GM21447 (cell line): Measurements from ENCODE around the gene C1QTNF3.
"Not testable (repeated sequence)": the region's sequence is repeated elsewhere in the genome, so short reads cannot be mapped to it uniquely, and the experiment has no call there.

Source experiments
- ATAC-seq: cut with Tn5 transposase; IDR thresholded peaks from one replicate; pipeline ENCODE4 v1.9.1; 2021; ENCODE audit not compliant: unreplicated experiment

C1QTNF3 gene

GRCh38 chr5:34043099-34043876, at the start of gene C1QTNF3:
TSS of gene C1QTNF3 (minus strand) at chr5:34043213. CDS start at chr5:34043125, 88 bp downstream.
- no peak for ATAC-seq

GRCh38 chr5:34091039-34091438, 48.0 kb upstream of the C1QTNF3 start:
- not testable (repeated sequence) for ATAC-seq

GRCh38 chr5:34089802-34090201, 46.8 kb upstream of the C1QTNF3 start:
- ATAC-seq = not testable (repeated sequence)

GRCh38 chr5:34087728-34088127, 44.7 kb upstream of the C1QTNF3 start:
- not testable (repeated sequence) for ATAC-seq

GRCh38 chr5:34083898-34084297, 40.9 kb upstream of the C1QTNF3 start:
- ATAC-seq = not testable (repeated sequence)

- not testable (repeated sequence) for ATAC-seq
Measured at GRCh38 chr5:34079505-34079904, 36.5 kb upstream of the C1QTNF3 start.

GRCh38 chr5:34077636-34078035, 34.6 kb upstream of the C1QTNF3 start:
- not testable (repeated sequence) for ATAC-seq

- not testable (repeated sequence) for ATAC-seq
Measured at GRCh38 chr5:34076719-34077364, 33.8 kb upstream of the C1QTNF3 start.

GRCh38 chr5:34074472-34074871, 31.5 kb upstream of the C1QTNF3 start:
- not testable (repeated sequence) for ATAC-seq

GRCh38 chr5:34074071-34074470, 31.1 kb upstream of the C1QTNF3 start:
- ATAC-seq = not testable (repeated sequence)

GRCh38 chr5:34070626-34071025, 27.6 kb upstream of the C1QTNF3 start:
- ATAC-seq = not testable (repeated sequence)

- no peak for ATAC-seq
Measured at GRCh38 chr5:34064656-34065055, 21.6 kb upstream of the C1QTNF3 start.

GRCh38 chr5:34062419-34062818, 19.4 kb upstream of the C1QTNF3 start:
- no peak for ATAC-seq

GRCh38 chr5:34061993-34062392, 19.0 kb upstream of the C1QTNF3 start:
- no peak for ATAC-seq

GRCh38 chr5:34059977-34060376, 17.0 kb upstream of the C1QTNF3 start:
- ATAC-seq = no peak

- ATAC-seq = no peak
Measured at GRCh38 chr5:34058532-34058931, 15.5 kb upstream of the C1QTNF3 start.

- ATAC-seq = no peak
Measured at GRCh38 chr5:34057569-34057968, 14.6 kb upstream of the C1QTNF3 start.

- no peak for ATAC-seq
Measured at GRCh38 chr5:34057118-34057517, 14.1 kb upstream of the C1QTNF3 start.

- no peak for ATAC-seq
Measured at GRCh38 chr5:34055667-34056066, 12.7 kb upstream of the C1QTNF3 start.

GRCh38 chr5:34054400-34054729, 11.4 kb upstream of the C1QTNF3 start:
- no peak for ATAC-seq

GRCh38 chr5:34053571-34054399, 10.8 kb upstream of the C1QTNF3 start:
- ATAC-seq = no peak

GRCh38 chr5:34053133-34053532, 10.1 kb upstream of the C1QTNF3 start:
- ATAC-seq = no peak
